HepG2 (cell line): ENCODE results near the gene STYXL1. TPM values are rescaled to one million over a fixed set of nuclear protein-coding genes. Genes with fewer than 3 reads are reported as not detected.

ENCODE experiments used
- CREB3 ChIP-seq: sonication (generic); formaldehyde crosslinking; IDR thresholded peaks from 2 replicates; pipeline ENCODE4 v1.5.0; 2020; ENCODE audit warnings: missing genetic modification reagents
- HMG20A ChIP-seq: IDR thresholded peaks from 2 replicates; pipeline ENCODE4 v1.6.1; 2016; ENCODE audit warnings: borderline replicate concordance
- KDM5A ChIP-seq: fragments of 200-600 bp; sonication (generic); IDR thresholded peaks from 2 replicates; pipeline ENCODE4 v1.7.0; 2018; ENCODE audit warnings: antibody characterized with exemption, mild to moderate bottlenecking, low read length, borderline replicate concordance
- MAF1 ChIP-seq: sonication (generic); formaldehyde crosslinking; IDR thresholded peaks from 2 replicates; pipeline ENCODE4 v1.5.0; 2020; ENCODE audit warnings: missing genetic modification reagents, borderline replicate concordance
- MIER3 ChIP-seq: IDR thresholded peaks from 2 replicates; pipeline ENCODE4 v1.6.1; 2016; ENCODE audit warnings: missing compliant biosample characterization, borderline replicate concordance
- MXD1 ChIP-seq: sonication (generic); formaldehyde crosslinking; IDR thresholded peaks from 2 replicates; pipeline ENCODE4 v1.4.0; 2020; ENCODE audit warnings: mild to moderate bottlenecking, missing genetic modification reagents
- NFE2L1 ChIP-seq: sonication (generic); formaldehyde crosslinking; IDR thresholded peaks from 2 replicates; pipeline ENCODE4 v1.4.0; 2020; ENCODE audit warnings: missing genetic modification reagents, mild to moderate bottlenecking, borderline replicate concordance
- PBX2 ChIP-seq: IDR thresholded peaks from 2 replicates; pipeline ENCODE4 v1.6.1; 2016; ENCODE audit warnings: control low read depth
- TEAD2 ChIP-seq: sonication (generic); formaldehyde crosslinking; IDR thresholded peaks from 2 replicates; pipeline ENCODE4 v1.9.0; 2021; ENCODE audit warnings: missing genetic modification reagents
- TERF1 ChIP-seq: sonication (generic); formaldehyde crosslinking; IDR thresholded peaks from 2 replicates; pipeline ENCODE4 v1.8.0; 2022; ENCODE audit warnings: mild to moderate bottlenecking, missing genetic modification reagents, moderate library complexity
- ZBTB7B ChIP-seq: sonication (generic); formaldehyde crosslinking; IDR thresholded peaks from 2 replicates; pipeline ENCODE4 v1.4.0; 2020; ENCODE audit warnings: missing genetic modification reagents
- ZNF10 ChIP-seq: sonication (generic); formaldehyde crosslinking; IDR thresholded peaks from 2 replicates; pipeline ENCODE4 v1.4.0; 2020; ENCODE audit warnings: mild to moderate bottlenecking, low read depth, missing genetic modification reagents, borderline replicate concordance
- ZNF275 ChIP-seq: sonication (generic); formaldehyde crosslinking; IDR thresholded peaks from 2 replicates; pipeline ENCODE4 v1.8.0; 2022; ENCODE audit warnings: missing genetic modification reagents, mild to moderate bottlenecking, inconsistent platforms, borderline replicate concordance
- ZNF362 ChIP-seq: sonication (generic); formaldehyde crosslinking; IDR thresholded peaks from 2 replicates; pipeline ENCODE4 v1.4.0; 2020; ENCODE audit warnings: missing genetic modification reagents, mild to moderate bottlenecking, borderline replicate concordance
- ZNF713 ChIP-seq: sonication (generic); formaldehyde crosslinking; IDR thresholded peaks from 2 replicates; pipeline ENCODE4 v1.4.0; 2020; ENCODE audit warnings: mild to moderate bottlenecking, missing genetic modification reagents
- ZNF75D ChIP-seq: sonication (generic); formaldehyde crosslinking; IDR thresholded peaks from 2 replicates; pipeline ENCODE4 v1.8.1; 2023; ENCODE audit warnings: missing genetic modification reagents, mild to moderate bottlenecking, borderline replicate concordance
- ZNF772 ChIP-seq: sonication (generic); formaldehyde crosslinking; IDR thresholded peaks from 2 replicates; pipeline ENCODE4 v1.5.0; 2020; ENCODE audit warnings: mild to moderate bottlenecking, missing genetic modification reagents
- ZSCAN5A ChIP-seq: sonication (generic); formaldehyde crosslinking; IDR thresholded peaks from 2 replicates; pipeline ENCODE4 v1.8.0; 2022; ENCODE audit warnings: mild to moderate bottlenecking, missing genetic modification reagents, borderline replicate concordance
- polyA plus RNA-seq, 8 experiments: library from polyadenylated mRNA; depleted of rRNA in 3 of 8; stranded (reverse) in 7 of 8; unstranded in 1 of 8; fragments of >200 nt; fragmentation: Illumina TruSeq in 4 of 8; extraction: Trizol in 4 of 8; gene quantifications; 2 replicates each; pipeline versions ENCODE4 v1.2.1 to v1.2.3, GENCODE V29; 2011 to 2016; ENCODE audit warnings: low read depth in 4 of 8, missing spikeins in 1 of 8, mixed read lengths in 1 of 8; ENCODE audit not compliant: insufficient read depth in 1 of 8
- total RNA-seq, 5 experiments: library from RNA; depleted of rRNA; stranded (reverse); fragments of >200 nt; fragmentation: Illumina TruSeq; extraction: Trizol; gene quantifications; 2 replicates each; pipeline ENCODE4 v1.2.3, GENCODE V29; 2016; ENCODE audit warnings: low read depth in 1 of 5

The STYXL1 gene
- total and polyA plus RNA-seq, 2 of the 13 experiments (the other 11 are each of a cell fraction or from before 2014, with no cell fraction given): 23.9 to 38.3 TPM

GRCh38 chr7:76047811-76048667 lies at the start of gene STYXL1, which contains the start of gene MDH2 (continued):
- TF ChIP-seq ZBTB7B: peak; percentile 55; the same call in 1 of the 2 replicates
- TF ChIP-seq ZNF362 (CRISPR knock-in tag): no peak; the same call in 1 of the 2 replicates
- TF ChIP-seq NFE2L1 (CRISPR knock-in tag): no peak
- TF ChIP-seq MAF1 (CRISPR knock-in tag): 0 out of 2 replicates have a peak, but pooled peaks have one; percentile 78
- peak; percentile 71; the same call in 1 of the 2 replicates for TF ChIP-seq MIER3
- no peak for TF ChIP-seq ZNF713 (CRISPR knock-in tag)
- no peak for TF ChIP-seq TERF1
- peak; percentile 93 for TF ChIP-seq KDM5A
- TF ChIP-seq CREB3 (CRISPR knock-in tag): no peak
- no peak; the same call in 1 of the 2 replicates for TF ChIP-seq ZNF75D
- no peak for TF ChIP-seq ZSCAN5A (CRISPR knock-in tag)
- TF ChIP-seq ZNF275 (CRISPR knock-in tag): peak; percentile 92
- TF ChIP-seq ZNF772 (CRISPR knock-in tag): peak; percentile 54; the same call in 1 of the 2 replicates
- TF ChIP-seq TEAD2 (CRISPR knock-in tag): no peak
- TF ChIP-seq MXD1 (CRISPR knock-in tag): peak; percentile 95
- TF ChIP-seq ZNF10 (CRISPR knock-in tag): no peak
- no peak for TF ChIP-seq HMG20A (CRISPR knock-in tag)
- TF ChIP-seq PBX2: no peak
